H1 (cell line): ENCODE measurements around the gene NR2C2. TPM values are rescaled to one million over a fixed set of nuclear protein-coding genes. Genes with fewer than 3 reads are reported as not detected.

ENCODE experiments used
- KDM4A ChIP-seq: IDR thresholded peaks from one replicate; pipeline ENCODE4 v1.7.1; 2012; ENCODE audit warnings: low read depth, mild to moderate bottlenecking, moderate library complexity, low read length, inconsistent platforms; ENCODE audit not compliant: severe bottlenecking
- polyA plus RNA-seq, 7 experiments: library from polyadenylated mRNA; depleted of rRNA in 3 of 7; stranded (reverse) in 5 of 7; unstranded in 2 of 7; fragments of >200 nt in 5 of 7; fragments of 200-250 nt in 2 of 7; gene quantifications; 1 replicate in 5 of 7; 2 replicates in 1 of 7; 4 replicates in 1 of 7; pipeline versions ENCODE4 v1.2.1 to v1.2.3, GENCODE V29; 2011 to 2013; ENCODE audit warnings: missing spikeins in 2 of 7, mixed read lengths in 2 of 7
- total RNA-seq: library from RNA; stranded (reverse); fragmentation: NEBNext Ultra II Directional; extraction: Animal tissue kit (Norgen Biotek cat#: 25700); gene quantifications from 2 replicates; pipeline ENCODE4 v1.2.1, GENCODE V29; 2021
- TF ChIP-seq, protein P1 (sequence below): fragments of 300-600 bp; sonication (generic); IDR thresholded peaks from 2 replicates; pipeline ENCODE4 v1.7.1; 2012; ENCODE audit warnings: low read length, moderate library complexity, mild to moderate bottlenecking, inconsistent platforms; ENCODE audit not compliant: insufficient replicate concordance

Gene NR2C2
- total and polyA plus RNA-seq, 2 of the 8 experiments (the other 6 are each of a cell fraction or from before 2014, with no cell fraction given): 16.6 to 44.4 TPM

DNA sequence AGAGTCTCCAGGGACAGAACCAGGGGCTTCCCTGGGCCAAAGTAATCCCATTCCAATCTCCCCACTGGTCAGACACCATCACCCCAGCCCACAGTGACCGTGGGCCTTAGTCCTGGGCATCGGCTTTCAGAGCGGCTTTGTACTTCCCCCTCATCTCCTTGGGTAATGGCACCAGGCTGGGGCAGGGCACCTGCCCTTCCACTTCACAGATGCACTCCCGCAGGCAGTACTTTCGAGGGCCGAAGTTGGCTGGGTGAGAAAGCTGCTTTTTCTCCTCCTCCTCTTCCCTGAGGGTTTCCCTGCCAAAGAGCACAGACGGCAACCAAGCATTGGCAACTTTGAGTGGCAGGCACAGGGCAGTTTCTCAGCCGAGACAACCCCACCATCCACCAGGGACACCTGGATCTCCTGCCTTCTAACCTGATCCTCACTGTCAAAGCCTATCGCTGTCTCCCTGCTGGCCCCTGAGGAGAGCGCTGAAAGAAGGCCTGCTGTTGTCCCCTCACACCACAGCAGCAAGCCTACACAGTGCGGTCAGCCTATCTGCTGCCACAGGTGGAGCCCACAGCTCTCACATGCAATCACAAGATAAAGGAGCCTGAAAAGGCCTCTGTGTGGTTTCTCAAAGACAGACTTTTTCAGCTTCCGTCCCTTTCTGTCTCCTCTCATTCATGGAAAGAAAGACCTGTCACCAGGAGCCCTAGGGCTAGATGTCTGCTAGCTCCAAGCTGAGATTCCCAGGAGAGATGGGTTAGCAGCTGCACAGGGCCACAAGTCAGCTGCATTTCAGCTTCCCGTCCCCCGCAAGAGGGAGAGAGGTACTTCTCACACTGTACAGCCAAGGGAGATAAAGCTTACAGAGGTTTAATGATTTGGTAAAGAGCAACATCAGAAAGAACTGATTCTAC is 105.2 kb downstream of the NR2C2 start (continued):
- TF ChIP-seq, protein P1, sequence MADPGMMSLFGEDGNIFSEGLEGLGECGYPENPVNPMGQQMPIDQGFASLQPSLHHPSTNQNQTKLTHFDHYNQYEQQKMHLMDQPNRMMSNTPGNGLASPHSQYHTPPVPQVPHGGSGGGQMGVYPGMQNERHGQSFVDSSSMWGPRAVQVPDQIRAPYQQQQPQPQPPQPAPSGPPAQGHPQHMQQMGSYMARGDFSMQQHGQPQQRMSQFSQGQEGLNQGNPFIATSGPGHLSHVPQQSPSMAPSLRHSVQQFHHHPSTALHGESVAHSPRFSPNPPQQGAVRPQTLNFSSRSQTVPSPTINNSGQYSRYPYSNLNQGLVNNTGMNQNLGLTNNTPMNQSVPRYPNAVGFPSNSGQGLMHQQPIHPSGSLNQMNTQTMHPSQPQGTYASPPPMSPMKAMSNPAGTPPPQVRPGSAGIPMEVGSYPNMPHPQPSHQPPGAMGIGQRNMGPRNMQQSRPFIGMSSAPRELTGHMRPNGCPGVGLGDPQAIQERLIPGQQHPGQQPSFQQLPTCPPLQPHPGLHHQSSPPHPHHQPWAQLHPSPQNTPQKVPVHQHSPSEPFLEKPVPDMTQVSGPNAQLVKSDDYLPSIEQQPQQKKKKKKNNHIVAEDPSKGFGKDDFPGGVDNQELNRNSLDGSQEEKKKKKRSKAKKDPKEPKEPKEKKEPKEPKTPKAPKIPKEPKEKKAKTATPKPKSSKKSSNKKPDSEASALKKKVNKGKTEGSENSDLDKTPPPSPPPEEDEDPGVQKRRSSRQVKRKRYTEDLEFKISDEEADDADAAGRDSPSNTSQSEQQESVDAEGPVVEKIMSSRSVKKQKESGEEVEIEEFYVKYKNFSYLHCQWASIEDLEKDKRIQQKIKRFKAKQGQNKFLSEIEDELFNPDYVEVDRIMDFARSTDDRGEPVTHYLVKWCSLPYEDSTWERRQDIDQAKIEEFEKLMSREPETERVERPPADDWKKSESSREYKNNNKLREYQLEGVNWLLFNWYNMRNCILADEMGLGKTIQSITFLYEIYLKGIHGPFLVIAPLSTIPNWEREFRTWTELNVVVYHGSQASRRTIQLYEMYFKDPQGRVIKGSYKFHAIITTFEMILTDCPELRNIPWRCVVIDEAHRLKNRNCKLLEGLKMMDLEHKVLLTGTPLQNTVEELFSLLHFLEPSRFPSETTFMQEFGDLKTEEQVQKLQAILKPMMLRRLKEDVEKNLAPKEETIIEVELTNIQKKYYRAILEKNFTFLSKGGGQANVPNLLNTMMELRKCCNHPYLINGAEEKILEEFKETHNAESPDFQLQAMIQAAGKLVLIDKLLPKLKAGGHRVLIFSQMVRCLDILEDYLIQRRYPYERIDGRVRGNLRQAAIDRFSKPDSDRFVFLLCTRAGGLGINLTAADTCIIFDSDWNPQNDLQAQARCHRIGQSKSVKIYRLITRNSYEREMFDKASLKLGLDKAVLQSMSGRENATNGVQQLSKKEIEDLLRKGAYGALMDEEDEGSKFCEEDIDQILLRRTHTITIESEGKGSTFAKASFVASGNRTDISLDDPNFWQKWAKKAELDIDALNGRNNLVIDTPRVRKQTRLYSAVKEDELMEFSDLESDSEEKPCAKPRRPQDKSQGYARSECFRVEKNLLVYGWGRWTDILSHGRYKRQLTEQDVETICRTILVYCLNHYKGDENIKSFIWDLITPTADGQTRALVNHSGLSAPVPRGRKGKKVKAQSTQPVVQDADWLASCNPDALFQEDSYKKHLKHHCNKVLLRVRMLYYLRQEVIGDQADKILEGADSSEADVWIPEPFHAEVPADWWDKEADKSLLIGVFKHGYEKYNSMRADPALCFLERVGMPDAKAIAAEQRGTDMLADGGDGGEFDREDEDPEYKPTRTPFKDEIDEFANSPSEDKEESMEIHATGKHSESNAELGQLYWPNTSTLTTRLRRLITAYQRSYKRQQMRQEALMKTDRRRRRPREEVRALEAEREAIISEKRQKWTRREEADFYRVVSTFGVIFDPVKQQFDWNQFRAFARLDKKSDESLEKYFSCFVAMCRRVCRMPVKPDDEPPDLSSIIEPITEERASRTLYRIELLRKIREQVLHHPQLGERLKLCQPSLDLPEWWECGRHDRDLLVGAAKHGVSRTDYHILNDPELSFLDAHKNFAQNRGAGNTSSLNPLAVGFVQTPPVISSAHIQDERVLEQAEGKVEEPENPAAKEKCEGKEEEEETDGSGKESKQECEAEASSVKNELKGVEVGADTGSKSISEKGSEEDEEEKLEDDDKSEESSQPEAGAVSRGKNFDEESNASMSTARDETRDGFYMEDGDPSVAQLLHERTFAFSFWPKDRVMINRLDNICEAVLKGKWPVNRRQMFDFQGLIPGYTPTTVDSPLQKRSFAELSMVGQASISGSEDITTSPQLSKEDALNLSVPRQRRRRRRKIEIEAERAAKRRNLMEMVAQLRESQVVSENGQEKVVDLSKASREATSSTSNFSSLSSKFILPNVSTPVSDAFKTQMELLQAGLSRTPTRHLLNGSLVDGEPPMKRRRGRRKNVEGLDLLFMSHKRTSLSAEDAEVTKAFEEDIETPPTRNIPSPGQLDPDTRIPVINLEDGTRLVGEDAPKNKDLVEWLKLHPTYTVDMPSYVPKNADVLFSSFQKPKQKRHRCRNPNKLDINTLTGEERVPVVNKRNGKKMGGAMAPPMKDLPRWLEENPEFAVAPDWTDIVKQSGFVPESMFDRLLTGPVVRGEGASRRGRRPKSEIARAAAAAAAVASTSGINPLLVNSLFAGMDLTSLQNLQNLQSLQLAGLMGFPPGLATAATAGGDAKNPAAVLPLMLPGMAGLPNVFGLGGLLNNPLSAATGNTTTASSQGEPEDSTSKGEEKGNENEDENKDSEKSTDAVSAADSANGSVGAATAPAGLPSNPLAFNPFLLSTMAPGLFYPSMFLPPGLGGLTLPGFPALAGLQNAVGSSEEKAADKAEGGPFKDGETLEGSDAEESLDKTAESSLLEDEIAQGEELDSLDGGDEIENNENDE: no peak
- TF ChIP-seq KDM4A: no peak
